OCI-LY1 (cell line): ENCODE measurements around the gene AP2A2.

Experiments used
- H2AFZ ChIP-seq: fragments of 200-600 bp; sonication (generic), shearing (Covaris generic); 2 replicates; pipeline ENCODE4 v1.6.0; 2014; ENCODE audit warnings: antibody characterized with exemption, mild to moderate bottlenecking, low read length
- H3F3A ChIP-seq: fragments of 200-600 bp; sonication (generic), shearing (Covaris generic); 2 replicates; pipeline ENCODE4 v1.6.0; 2014; ENCODE audit warnings: mild to moderate bottlenecking, antibody characterized with exemption, low read length, moderate library complexity; ENCODE audit not compliant: insufficient read depth
- H3K27ac ChIP-seq: fragments of 200-600 bp; sonication (generic); 2 replicates; pipeline ENCODE4 v1.5.1; 2014; ENCODE audit warnings: low read length, mixed run types, mild to moderate bottlenecking, low read depth; ENCODE audit not compliant: poor library complexity, severe bottlenecking
- H3K27me3 ChIP-seq: fragments of 200-600 bp; sonication (generic); 2 replicates; pipeline ENCODE4 v1.6.0; 2014; ENCODE audit warnings: antibody characterized with exemption, mild to moderate bottlenecking, low read length, moderate library complexity; ENCODE audit not compliant: insufficient read depth
- H3K36me3 ChIP-seq: fragments of 200-600 bp; sonication (generic); 2 replicates; pipeline ENCODE4 v1.6.1; 2014; ENCODE audit warnings: mild to moderate bottlenecking, antibody characterized with exemption, low read length, moderate library complexity, mixed read lengths; ENCODE audit not compliant: insufficient read depth
- H3K4me1 ChIP-seq: fragments of 200-600 bp; sonication (generic); 2 replicates; pipeline ENCODE4 v1.5.1; 2014; ENCODE audit warnings: mild to moderate bottlenecking, low read length, moderate library complexity; ENCODE audit not compliant: insufficient read depth, severe bottlenecking
- H3K4me2 ChIP-seq: fragments of 200-600 bp; sonication (generic), shearing (Covaris generic); 2 replicates; pipeline ENCODE4 v1.6.1; 2014; ENCODE audit warnings: low read length
- H3K4me3 ChIP-seq: fragments of 200-600 bp; sonication (generic); 2 replicates; pipeline ENCODE4 v1.5.1; 2014; ENCODE audit warnings: low read length, low read depth, mild to moderate bottlenecking, mixed read lengths; ENCODE audit not compliant: poor library complexity, severe bottlenecking
- H3K79me2 ChIP-seq: fragments of 200-600 bp; shearing (Covaris generic); 2 replicates; pipeline ENCODE4 v1.6.1; 2016; ENCODE audit warnings: mixed run types, low read length, mixed read lengths; ENCODE audit not compliant: insufficient read depth
- H3K9ac ChIP-seq: fragments of 200-600 bp; sonication (generic), shearing (Covaris generic); 2 replicates; pipeline ENCODE4 v1.6.1; 2014; ENCODE audit warnings: mild to moderate bottlenecking, low read length, mixed read lengths
- H3K9me2 ChIP-seq: fragments of 200-600 bp; sonication (generic), shearing (Covaris generic); 2 replicates; pipeline ENCODE4 v1.6.1; 2014; ENCODE audit warnings: low read depth, mild to moderate bottlenecking, low read length, mixed read lengths
- H3K9me3 ChIP-seq: fragments of 200-600 bp; shearing (Covaris generic); 2 replicates; pipeline ENCODE4 v1.6.1; 2014; ENCODE audit warnings: low read length, mixed read lengths
- H4K20me1 ChIP-seq: fragments of 200-600 bp; sonication (generic), shearing (Covaris generic); 2 replicates; pipeline ENCODE4 v1.6.0; 2016; ENCODE audit warnings: mild to moderate bottlenecking, low read length; ENCODE audit not compliant: insufficient read depth
- EZH2 ChIP-seq: fragments of 200-600 bp; sonication (generic), shearing (Covaris generic); IDR thresholded peaks from 2 replicates; pipeline ENCODE4 v1.8.0; 2017; ENCODE audit warnings: borderline replicate concordance, mixed run types, mild to moderate bottlenecking, antibody characterized with exemption, low read length, moderate library complexity, mixed read lengths
- TF ChIP-seq, protein P1 (sequence below): fragments of 200-600 bp; sonication (generic), shearing (Covaris generic); IDR thresholded peaks from 2 replicates; pipeline ENCODE4 v1.5.1; 2017; ENCODE audit warnings: mild to moderate bottlenecking, antibody characterized with exemption, low read length, moderate library complexity, mixed read lengths

Gene AP2A2

GRCh38 chr11:969651-970205, 44.1 kb downstream of the AP2A2 start:
- H3K27ac ChIP-seq: peak overlapping the region; percentile 75
- H3K9me3 ChIP-seq: no peaks in the 10 kb centered on the region
- no peak overlapping the region for H3K4me2 ChIP-seq
- no peaks in the 10 kb centered on the region for H3K9me2 ChIP-seq
- no peak overlapping the region for H2AFZ ChIP-seq
- H3K9ac ChIP-seq: no peak overlapping the region
- no peaks in the 10 kb centered on the region for H3K27me3 ChIP-seq
- H3F3A ChIP-seq: no peaks in the 10 kb centered on the region
- H3K4me1 ChIP-seq: peaks cover 35% of the 10 kb centered on the region
- TF ChIP-seq, protein P1, sequence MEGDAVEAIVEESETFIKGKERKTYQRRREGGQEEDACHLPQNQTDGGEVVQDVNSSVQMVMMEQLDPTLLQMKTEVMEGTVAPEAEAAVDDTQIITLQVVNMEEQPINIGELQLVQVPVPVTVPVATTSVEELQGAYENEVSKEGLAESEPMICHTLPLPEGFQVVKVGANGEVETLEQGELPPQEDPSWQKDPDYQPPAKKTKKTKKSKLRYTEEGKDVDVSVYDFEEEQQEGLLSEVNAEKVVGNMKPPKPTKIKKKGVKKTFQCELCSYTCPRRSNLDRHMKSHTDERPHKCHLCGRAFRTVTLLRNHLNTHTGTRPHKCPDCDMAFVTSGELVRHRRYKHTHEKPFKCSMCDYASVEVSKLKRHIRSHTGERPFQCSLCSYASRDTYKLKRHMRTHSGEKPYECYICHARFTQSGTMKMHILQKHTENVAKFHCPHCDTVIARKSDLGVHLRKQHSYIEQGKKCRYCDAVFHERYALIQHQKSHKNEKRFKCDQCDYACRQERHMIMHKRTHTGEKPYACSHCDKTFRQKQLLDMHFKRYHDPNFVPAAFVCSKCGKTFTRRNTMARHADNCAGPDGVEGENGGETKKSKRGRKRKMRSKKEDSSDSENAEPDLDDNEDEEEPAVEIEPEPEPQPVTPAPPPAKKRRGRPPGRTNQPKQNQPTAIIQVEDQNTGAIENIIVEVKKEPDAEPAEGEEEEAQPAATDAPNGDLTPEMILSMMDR: no peak
- no peak for TF ChIP-seq EZH2
- H3K79me2 ChIP-seq: no peaks in the 10 kb centered on the region
- H4K20me1 ChIP-seq: no peaks in the 10 kb centered on the region
- no peak overlapping the region for H3K4me3 ChIP-seq
- peaks cover 30% of the 10 kb centered on the region; the same call in 1 of the 2 replicates for H3K36me3 ChIP-seq

DNA sequence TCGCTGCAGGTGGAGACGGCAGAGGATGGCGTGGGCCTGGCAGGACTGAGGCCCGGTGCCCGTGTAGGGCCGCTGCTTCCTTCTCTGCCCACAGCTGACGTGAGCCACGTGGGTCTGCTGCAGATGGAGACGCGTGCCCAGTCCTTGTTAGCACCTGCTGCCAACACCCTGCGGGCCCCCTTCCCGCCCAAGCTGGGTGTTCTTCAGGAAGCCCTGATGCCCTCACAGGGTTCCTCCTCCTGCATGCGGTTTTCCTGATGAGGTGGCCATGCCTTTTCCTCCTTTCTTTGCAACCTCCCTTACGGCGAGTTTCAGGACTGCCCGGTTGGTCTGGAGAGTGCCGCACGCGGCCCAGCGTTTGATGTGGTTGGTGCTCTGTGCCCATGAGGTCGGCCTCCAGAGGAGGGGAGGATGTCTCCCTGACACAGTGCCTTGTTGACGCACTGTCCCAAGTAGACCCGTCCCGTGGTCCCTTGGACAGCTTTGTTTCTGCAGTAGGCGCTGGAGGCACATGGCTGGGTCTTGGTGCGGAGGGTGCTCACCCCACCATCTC, 44.7 kb downstream of the AP2A2 start:
- Histone ChIP-seq H3K4me2 (no peak overlapping the region), H3K27ac (peak overlapping the region; percentile 75), H3K9me3 (no peaks in the 10 kb centered on the region), H3F3A (no peaks in the 10 kb centered on the region), H3K36me3 (peaks cover 30% of the 10 kb centered on the region; the same call in 1 of the 2 replicates), H3K27me3 (no peaks in the 10 kb centered on the region), H3K9ac (no peak overlapping the region), H3K79me2 (no peaks in the 10 kb centered on the region), H4K20me1 (no peaks in the 10 kb centered on the region), H3K4me1 (peaks cover 35% of the 10 kb centered on the region), H2AFZ (no peak overlapping the region), H3K9me2 (no peaks in the 10 kb centered on the region), H3K4me3 (no peak overlapping the region)
- no peak for TF ChIP-seq EZH2

- no peaks in the 10 kb centered on the region for H3K9me3 ChIP-seq
- H3K4me1 ChIP-seq: peaks cover 35% of the 10 kb centered on the region
- H3K9ac ChIP-seq: no peak overlapping the region
- no peaks in the 10 kb centered on the region for H4K20me1 ChIP-seq
- TF ChIP-seq, protein P1: no peak
- no peak for TF ChIP-seq EZH2
- no peak overlapping the region for H3K4me2 ChIP-seq
- H3K36me3 ChIP-seq: peaks cover 30% of the 10 kb centered on the region; the same call in 1 of the 2 replicates
- no peaks in the 10 kb centered on the region for H3K79me2 ChIP-seq
- H3K9me2 ChIP-seq: no peaks in the 10 kb centered on the region
- no peak overlapping the region for H3K4me3 ChIP-seq
- no peak overlapping the region for H2AFZ ChIP-seq
- H3F3A ChIP-seq: no peaks in the 10 kb centered on the region
- H3K27me3 ChIP-seq: no peaks in the 10 kb centered on the region
- peak overlapping the region; percentile 75 for H3K27ac ChIP-seq
Observed at GRCh38 chr11:971092-971690, 45.5 kb downstream of the AP2A2 start.
